ENCODE results near the gene HMGCL.

- TF ChIP-seq, protein P1, sequence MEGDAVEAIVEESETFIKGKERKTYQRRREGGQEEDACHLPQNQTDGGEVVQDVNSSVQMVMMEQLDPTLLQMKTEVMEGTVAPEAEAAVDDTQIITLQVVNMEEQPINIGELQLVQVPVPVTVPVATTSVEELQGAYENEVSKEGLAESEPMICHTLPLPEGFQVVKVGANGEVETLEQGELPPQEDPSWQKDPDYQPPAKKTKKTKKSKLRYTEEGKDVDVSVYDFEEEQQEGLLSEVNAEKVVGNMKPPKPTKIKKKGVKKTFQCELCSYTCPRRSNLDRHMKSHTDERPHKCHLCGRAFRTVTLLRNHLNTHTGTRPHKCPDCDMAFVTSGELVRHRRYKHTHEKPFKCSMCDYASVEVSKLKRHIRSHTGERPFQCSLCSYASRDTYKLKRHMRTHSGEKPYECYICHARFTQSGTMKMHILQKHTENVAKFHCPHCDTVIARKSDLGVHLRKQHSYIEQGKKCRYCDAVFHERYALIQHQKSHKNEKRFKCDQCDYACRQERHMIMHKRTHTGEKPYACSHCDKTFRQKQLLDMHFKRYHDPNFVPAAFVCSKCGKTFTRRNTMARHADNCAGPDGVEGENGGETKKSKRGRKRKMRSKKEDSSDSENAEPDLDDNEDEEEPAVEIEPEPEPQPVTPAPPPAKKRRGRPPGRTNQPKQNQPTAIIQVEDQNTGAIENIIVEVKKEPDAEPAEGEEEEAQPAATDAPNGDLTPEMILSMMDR (IDR thresholded peaks at IDR 0.05; ENCODE audit: low read length): no peak
- no peak for TF ChIP-seq EZH2 (IDR thresholded peaks at IDR 0.05; ENCODE audit: borderline replicate concordance, low read length)
These were observed 713 bp upstream of the HMGCL start for GRCh38 chr1:23825762-23826522.
